H1 (cell line): ENCODE data around the gene KRTAP10-4. TPM values are rescaled to one million over a fixed set of nuclear protein-coding genes. Genes with fewer than 3 reads are reported as not detected.

Experiments used
- BRCA1 ChIP-seq: IDR thresholded peaks from 2 replicates; pipeline ENCODE4 v1.6.1; 2012; ENCODE audit warnings: low read depth, low read length, improper control_type of control experiment
- EP300 ChIP-seq, 2 experiments: IDR thresholded peaks; 1 replicate in 1 of 2; 2 replicates in 1 of 2; pipeline ENCODE4 v1.6.1; 2011 to 2012; ENCODE audit warnings: low read depth in 2 of 2, low read length in 2 of 2, mild to moderate bottlenecking in 2 of 2, borderline replicate concordance in 1 of 2, inconsistent platforms in 1 of 2, moderate library complexity in 1 of 2
- RAD21 ChIP-seq, 2 experiments: IDR thresholded peaks in 1 of 2; conservative IDR thresholded peaks in 1 of 2; 2 replicates each; pipeline ENCODE4 v1.6.1; 2011; ENCODE audit warnings: low read depth in 2 of 2, low read length in 2 of 2, improper control_type of control experiment in 1 of 2, inconsistent platforms in 1 of 2, mild to moderate bottlenecking in 1 of 2, moderate library complexity in 1 of 2
- SP1 ChIP-seq: IDR thresholded peaks from 2 replicates; pipeline ENCODE4 v1.6.1; 2011; ENCODE audit warnings: low read depth, low read length
- SRF ChIP-seq: IDR thresholded peaks from 2 replicates; pipeline ENCODE4 v1.6.1; 2011; ENCODE audit warnings: mild to moderate bottlenecking, low read depth, low read length, moderate library complexity
- polyA plus RNA-seq, 7 experiments: library from polyadenylated mRNA; depleted of rRNA in 3 of 7; stranded (reverse) in 5 of 7; unstranded in 2 of 7; fragments of >200 nt in 5 of 7; fragments of 200-250 nt in 2 of 7; gene quantifications; 1 replicate in 5 of 7; 2 replicates in 1 of 7; 4 replicates in 1 of 7; pipeline versions ENCODE4 v1.2.1 to v1.2.3, GENCODE V29; 2011 to 2013; ENCODE audit warnings: missing spikeins in 2 of 7, mixed read lengths in 2 of 7
- total RNA-seq: library from RNA; stranded (reverse); fragmentation: NEBNext Ultra II Directional; extraction: Animal tissue kit (Norgen Biotek cat#: 25700); gene quantifications from 2 replicates; pipeline ENCODE4 v1.2.1, GENCODE V29; 2021

KRTAP10-4 gene
- total and polyA plus RNA-seq, 2 of the 8 experiments (the other 6 are each of a cell fraction or from before 2014, with no cell fraction given): not detected

- no peak for TF ChIP-seq SRF
- TF ChIP-seq EP300 (IDR thresholded peaks at IDR 0.05; ENCODE audit: borderline replicate concordance in 1 of 2, low read depth in 2 of 2, low read length in 2 of 2): no peak
- no peak for TF ChIP-seq SP1
- TF ChIP-seq BRCA1: no peak
- TF ChIP-seq RAD21 (IDR thresholded peaks at IDR 0.05 in 1 of 2, conservative IDR thresholded peaks at IDR 0.05 in 1 of 2; ENCODE audit: low read depth in 2 of 2, low read length in 2 of 2): no peak
Observed at GRCh38 chr21:44613386-44614155, 40.0 kb downstream of the KRTAP10-4 start (continued).
